HG03064 (cell line): ENCODE data around the gene ZC3H4.

Experiments
- ATAC-seq: cut with Tn5 transposase; IDR thresholded peaks from one replicate; pipeline ENCODE4 v1.9.1; 2021; ENCODE audit warnings: low read depth; ENCODE audit not compliant: unreplicated experiment

Gene ZC3H4

DNA sequence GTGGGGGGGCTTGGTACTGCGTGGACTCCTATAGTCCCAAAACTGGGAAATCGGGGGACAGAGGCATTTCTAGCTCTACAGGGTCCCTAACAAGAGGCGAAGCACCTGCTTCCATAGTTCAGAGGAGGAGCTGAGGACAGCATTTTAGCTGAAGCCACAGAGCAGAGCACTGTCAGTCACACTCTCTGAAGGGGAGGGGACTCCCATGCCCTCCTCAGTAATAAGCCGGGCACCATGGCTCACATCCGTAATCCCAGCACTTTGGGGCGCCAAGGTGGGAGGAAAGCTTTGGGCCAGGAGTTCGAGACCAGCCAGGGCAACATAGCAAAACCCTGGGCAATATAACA is 90.2 kb downstream of the ZC3H4 start:
- ATAC-seq = no peak

- no peak for ATAC-seq
Measured at GRCh38 chr19:47022541-47023447, 90.8 kb downstream of the ZC3H4 start.

GRCh38 chr19:47022140-47022536 is 91.4 kb downstream of the ZC3H4 start:
- no peak for ATAC-seq

GRCh38 chr19:47021536-47022139 is 91.9 kb downstream of the ZC3H4 start:
- no peak for ATAC-seq

DNA sequence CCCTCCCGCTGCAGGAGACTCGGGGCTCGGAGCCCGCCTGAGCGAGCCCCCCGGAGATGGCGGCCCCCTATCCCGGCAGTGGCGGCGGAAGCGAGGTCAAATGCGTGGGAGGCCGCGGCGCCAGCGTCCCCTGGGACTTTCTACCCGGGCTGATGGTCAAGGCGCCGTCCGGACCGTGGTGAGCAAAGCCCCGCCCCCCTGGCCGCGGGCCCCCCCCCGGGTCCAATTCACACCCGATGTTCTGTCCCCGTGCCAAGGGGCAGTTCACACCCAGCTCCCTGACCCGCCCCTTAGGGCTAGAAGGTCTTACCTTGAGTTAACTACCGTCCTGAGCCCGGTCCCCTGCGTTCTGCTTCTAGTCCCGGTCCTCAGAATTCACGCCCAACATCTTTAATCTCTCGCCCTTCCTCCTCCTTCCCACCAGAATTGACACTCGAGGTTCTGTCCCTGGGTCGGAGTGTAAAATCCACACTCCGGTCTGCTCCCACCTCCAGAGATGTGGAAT is 92.5 kb downstream of the ZC3H4 start:
- no peak for ATAC-seq

DNA sequence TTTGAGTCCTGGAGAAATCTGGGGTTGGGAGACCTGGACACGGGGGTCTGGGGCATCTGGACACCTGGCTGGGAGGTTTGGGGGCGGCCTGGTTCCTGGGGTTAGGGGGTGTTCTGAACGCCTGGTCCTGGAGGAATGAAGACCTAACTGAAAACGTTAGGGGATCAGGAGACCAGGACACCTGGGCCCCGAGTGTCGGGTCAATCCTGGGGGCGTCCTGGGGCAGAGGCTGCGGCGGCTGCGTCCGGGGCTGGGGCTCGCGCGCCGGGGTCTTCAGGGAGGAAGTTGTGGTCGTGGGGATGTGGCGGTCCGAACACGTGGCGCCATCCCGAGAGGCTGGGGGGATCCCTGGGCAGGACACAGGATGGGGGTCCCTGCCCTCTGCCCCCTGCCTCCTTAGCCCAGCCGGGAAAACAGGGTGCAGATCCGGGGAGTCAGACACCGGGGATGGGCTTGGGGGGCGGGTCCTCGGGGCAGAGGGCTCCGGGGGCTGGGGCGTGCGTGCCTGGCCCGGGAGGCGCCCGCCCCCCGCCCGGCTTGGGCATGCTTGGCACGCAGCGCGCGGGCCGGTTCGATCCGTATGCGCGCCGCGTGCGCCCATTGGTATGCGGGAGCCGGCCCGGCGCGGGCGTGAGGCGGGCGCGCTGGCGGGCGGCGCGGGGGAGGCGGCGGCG is 93.3 kb downstream of the ZC3H4 start:
- ATAC-seq = no peak

DNA sequence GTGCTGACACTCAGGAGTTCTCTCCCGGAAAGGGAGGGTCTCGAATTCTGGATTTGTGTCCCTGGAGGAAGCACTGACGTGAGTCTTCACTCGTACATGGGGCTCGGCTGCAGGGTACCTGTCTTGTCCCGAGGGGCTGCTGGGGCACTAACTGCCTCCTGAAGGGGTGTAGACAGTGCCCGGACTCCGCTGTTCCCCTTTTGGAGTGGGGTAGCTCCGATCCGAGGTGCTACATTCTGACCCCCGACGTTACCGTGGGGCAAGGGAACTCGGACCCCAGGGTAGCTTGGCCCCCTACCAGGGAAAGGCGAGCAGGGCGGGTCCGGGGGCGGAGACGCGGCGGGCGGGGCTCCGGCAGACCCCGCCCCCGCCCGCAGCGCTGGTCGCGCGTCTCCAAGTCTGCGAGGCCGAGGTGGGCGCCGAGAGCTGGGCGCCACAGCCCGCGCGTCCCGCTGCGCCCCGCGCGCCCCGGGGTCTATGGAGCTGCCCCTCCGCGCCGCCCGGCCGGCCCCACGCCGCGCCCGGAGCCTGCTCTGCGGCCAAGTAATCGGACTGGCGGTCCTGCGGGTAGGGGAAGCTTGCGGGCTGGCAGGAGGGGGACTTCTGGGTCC is 94.0 kb downstream of the ZC3H4 start, which contains the start of gene NPAS1:
Gene NPAS1, plus strand, starts transcription at position 407 of the 611 bp plus-strand sequence. CDS start 1,211 bp downstream, outside the sequence.
- ATAC-seq = no peak

GRCh38 chr19:47018923-47019322 is 94.7 kb downstream of the ZC3H4 start:
- ATAC-seq = no peak
